Astrocyte (in vitro differentiated cells and primary cell): ENCODE measurements around the gene DSC3. TPM values are rescaled to one million over a fixed set of nuclear protein-coding genes. Genes with fewer than 3 reads are reported as not detected.

Experiments used
- DNase-seq: peaks from one replicate; pipeline ENCODE4 v3.0.0-alpha.2; 2010; ENCODE audit warnings: low read depth
- FAIRE-seq: peaks from 2 replicates; lab custom pipeline; 2011; peaks lifted over from hg19 to GRCh38; lab: Jason Lieb, UNC
- H2AFZ ChIP-seq: 2 replicates; pipeline ENCODE4 v1.6.0; 2012; ENCODE audit warnings: low read depth, low read length, inconsistent platforms
- H3K27ac ChIP-seq: 2 replicates; pipeline ENCODE4 v1.5.1; 2011; ENCODE audit warnings: low read depth, low read length, inconsistent platforms
- H3K27me3 ChIP-seq: 2 replicates; pipeline ENCODE4 v1.6.0; 2011; ENCODE audit warnings: low read length, inconsistent platforms; ENCODE audit not compliant: insufficient read depth
- H3K36me3 ChIP-seq: 2 replicates; pipeline ENCODE4 v1.5.1; 2011; ENCODE audit warnings: low read length, inconsistent platforms; ENCODE audit not compliant: insufficient read depth
- H3K4me1 ChIP-seq: 2 replicates; pipeline ENCODE4 v1.5.1; 2011; ENCODE audit warnings: low read length, inconsistent platforms; ENCODE audit not compliant: insufficient read depth
- H3K4me2 ChIP-seq: 2 replicates; pipeline ENCODE4 v1.6.0; 2012; ENCODE audit warnings: low read length, inconsistent platforms
- H3K4me3 ChIP-seq: 2 replicates; pipeline ENCODE4 v1.5.1; 2011; ENCODE audit warnings: low read depth, mild to moderate bottlenecking, low read length, inconsistent platforms; ENCODE audit not compliant: insufficient read depth
- H3K79me2 ChIP-seq: 2 replicates; pipeline ENCODE4 v1.6.0; 2012; ENCODE audit warnings: mild to moderate bottlenecking, low read length, inconsistent platforms; ENCODE audit not compliant: insufficient read depth
- H3K9ac ChIP-seq: 2 replicates; pipeline ENCODE4 v1.6.0; 2012; ENCODE audit warnings: mild to moderate bottlenecking, low read length, inconsistent platforms
- H3K9me3 ChIP-seq: 2 replicates; pipeline ENCODE4 v1.5.1; 2012; ENCODE audit warnings: low read depth, mild to moderate bottlenecking, low read length, inconsistent platforms; ENCODE audit not compliant: insufficient read depth
- H4K20me1 ChIP-seq: 2 replicates; pipeline ENCODE4 v1.6.0; 2012; ENCODE audit warnings: low read length, inconsistent platforms; ENCODE audit not compliant: insufficient read depth
- H3K27ac Mint-ChIP-seq: one replicate; pipeline ENCODE4 v1.8.0; 2021; ENCODE audit warnings: mild to moderate bottlenecking, mixed read lengths; ENCODE audit not compliant: unreplicated experiment
- H3K27me3 Mint-ChIP-seq: one replicate; pipeline ENCODE4 v1.8.0; 2021; ENCODE audit warnings: low read depth, mixed read lengths; ENCODE audit not compliant: unreplicated experiment
- H3K36me3 Mint-ChIP-seq: one replicate; pipeline ENCODE4 v1.8.0; 2021; ENCODE audit warnings: low read depth, mixed read lengths; ENCODE audit not compliant: unreplicated experiment
- H3K4me1 Mint-ChIP-seq: one replicate; pipeline ENCODE4 v1.8.0; 2021; ENCODE audit warnings: low read depth, mixed read lengths; ENCODE audit not compliant: unreplicated experiment
- H3K4me3 Mint-ChIP-seq: one replicate; pipeline ENCODE4 v1.8.0; 2021; ENCODE audit warnings: mild to moderate bottlenecking, moderate library complexity, mixed read lengths; ENCODE audit not compliant: unreplicated experiment
- H3K9me3 Mint-ChIP-seq: one replicate; pipeline ENCODE4 v1.8.0; 2021; ENCODE audit warnings: mild to moderate bottlenecking, mixed read lengths; ENCODE audit not compliant: unreplicated experiment
- CTCF ChIP-seq: IDR thresholded peaks from 2 replicates; pipeline ENCODE4 v1.5.1; 2011; ENCODE audit warnings: low read depth, mild to moderate bottlenecking, inconsistent platforms, low read length, moderate library complexity; ENCODE audit not compliant: insufficient read depth
- EZH2 ChIP-seq: IDR thresholded peaks from 2 replicates; pipeline ENCODE4 v1.6.1; 2012; ENCODE audit warnings: mild to moderate bottlenecking, low read length, inconsistent platforms; ENCODE audit not compliant: insufficient read depth
- total RNA-seq: library from RNA; stranded (reverse); gene quantifications from 2 replicates; pipeline ENCODE4 v1.2.1, GENCODE V29; 2021

The DSC3 gene
- total RNA-seq, 1 donor from 2014 or later: 5.2 TPM

GRCh38 chr18:31050635-31051034, 8.1 kb upstream of the DSC3 start:
- H3K27ac Mint-ChIP-seq: no peak overlapping the region
- H3K27ac ChIP-seq: no peak overlapping the region
- H3K9ac ChIP-seq: no peak overlapping the region
- no peak overlapping the region for H3K4me3 Mint-ChIP-seq
- no peak overlapping the region for H3K4me2 ChIP-seq
- H3K79me2 ChIP-seq: no peaks in the 10 kb centered on the region
- H4K20me1 ChIP-seq: no peaks in the 10 kb centered on the region
- H3K4me1 Mint-ChIP-seq: no peaks in the 10 kb centered on the region
- no peaks in the 10 kb centered on the region for H3K4me1 ChIP-seq
- H3K9me3 ChIP-seq: no peaks in the 10 kb centered on the region
- H3K36me3 Mint-ChIP-seq: no peaks in the 10 kb centered on the region
- H3K27me3 ChIP-seq: no peaks in the 10 kb centered on the region
- TF ChIP-seq CTCF (no peak), EZH2 (no peak)
- H3K9me3 Mint-ChIP-seq: peaks cover 6% of the 10 kb centered on the region
- H3K27me3 Mint-ChIP-seq: peaks cover 4% of the 10 kb centered on the region
- no peak for DNase-seq
- H2AFZ ChIP-seq: no peak overlapping the region
- no peaks in the 10 kb centered on the region for H3K36me3 ChIP-seq
- FAIRE-seq: no peak
- H3K4me3 ChIP-seq: no peak overlapping the region

- no peak overlapping the region for H3K27ac Mint-ChIP-seq
Measured at GRCh38 chr18:31049189-31049588, 6.6 kb upstream of the DSC3 start.

More at GRCh38 chr18:31049189-31049588, 6.6 kb upstream of the DSC3 start:
- FAIRE-seq: no peak
- Mint-ChIP-seq H3K27me3 (peaks cover 8% of the 10 kb centered on the region), H3K9me3 (peaks cover 6% of the 10 kb centered on the region), H3K36me3 (no peaks in the 10 kb centered on the region), H3K4me1 (no peaks in the 10 kb centered on the region), H3K4me3 (no peak overlapping the region)
- Histone ChIP-seq H3K27ac (no peak overlapping the region), H3K4me2 (no peak overlapping the region), H3K36me3 (no peaks in the 10 kb centered on the region), H2AFZ (no peak overlapping the region), H3K27me3 (peaks cover 2% of the 10 kb centered on the region), H3K9ac (no peak overlapping the region), H3K79me2 (no peaks in the 10 kb centered on the region), H3K4me3 (no peak overlapping the region), H3K9me3 (no peaks in the 10 kb centered on the region), H4K20me1 (no peaks in the 10 kb centered on the region), H3K4me1 (no peaks in the 10 kb centered on the region)
- no peak for DNase-seq
- TF ChIP-seq CTCF (no peak), EZH2 (no peak)
